ENCODE measurements around the gene ELL. TPM values are rescaled to one million over a fixed set of nuclear protein-coding genes. Genes with fewer than 3 reads are reported as not detected.

ELL gene
- total RNA-seq, 1 experiment from 2014 or later = 17.0 TPM

GRCh38 chr19:18541992-18542940 is 20.4 kb upstream of the ELL start:
- Histone ChIP-seq H3K56ac (ENCODE audit: insufficient read length, low read depth, low read length) (no peak overlapping the region), H3K79me2 (ENCODE audit: insufficient read depth, low read length) (no peaks in the 10 kb centered on the region), H3K23me2 (ENCODE audit: insufficient read length, low read depth, low read length, poor library complexity, severe bottlenecking) (peaks cover 8% of the 10 kb centered on the region), H3K14ac (ENCODE audit: insufficient read depth, low read length) (no peak overlapping the region; the same call in 1 of the 2 replicates), H3K18ac (ENCODE audit: insufficient read length, low read depth, low read length) (peak overlapping the region; percentile 29), H2BK20ac (ENCODE audit: low read depth, low read length, poor library complexity, severe bottlenecking) (no peak overlapping the region), H2AFZ (ENCODE audit: low read length) (no peak overlapping the region), H2BK120ac (ENCODE audit: low read depth, low read length, poor library complexity, severe bottlenecking) (no peak overlapping the region), H4K91ac (ENCODE audit: insufficient read length, low read depth, low read length) (no peak overlapping the region), H2AK5ac (ENCODE audit: insufficient read length, low read length) (no peak overlapping the region), H3K4me1 (ENCODE audit: insufficient read depth, low read length) (0 out of 2 replicates have a peak, but pooled peaks cover 2% of the 10 kb centered on the region), H4K5ac (ENCODE audit: insufficient read length, low read depth, low read length) (no peak overlapping the region), H4K8ac (replicated peaks; ENCODE audit: insufficient read length, low read depth, low read length) (no peak overlapping the region), H3K27ac (ENCODE audit: insufficient read length, low read depth, low read length) (no peak overlapping the region), H3T11ph (ENCODE audit: low read length) (no peak overlapping the region), H3K9ac (ENCODE audit: extremely low read depth, insufficient read length, low read length) (peak overlapping the region; percentile 78), H2BK12ac (ENCODE audit: insufficient read length, low read depth, low read length) (no peak overlapping the region), H3K27me3 (ENCODE audit: insufficient read depth, low read length) (no peaks in the 10 kb centered on the region), H3K23ac (ENCODE audit: insufficient read length, low read depth, low read length) (no peak overlapping the region), H3K79me1 (ENCODE audit: insufficient read depth, low read depth, low read length, poor library complexity, severe bottlenecking) (peaks cover 3% of the 10 kb centered on the region), H4K20me1 (ENCODE audit: control insufficient read depth, insufficient read depth, insufficient read length) (no peaks in the 10 kb centered on the region), H2BK5ac (ENCODE audit: insufficient read length, low read length) (no peak overlapping the region), H3K4me2 (ENCODE audit: insufficient read depth, insufficient read length, low read length) (peak overlapping the region; percentile 81), H3K9me3 (ENCODE audit: control insufficient read depth, low read depth, low read length) (no peaks in the 10 kb centered on the region), H2BK15ac (ENCODE audit: low read depth, low read length) (no peak overlapping the region), H3K4ac (ENCODE audit: low read depth, low read length) (no peak overlapping the region)
- TF ChIP-seq CTCF (conservative IDR thresholded peaks at IDR 0.05) = no peak
- H3K4me1 Mint-ChIP-seq = peaks cover 12% of the 10 kb centered on the region in 2 experiments
- WGBS (ENCODE audit: extremely low coverage, insufficient read length, low lambda C conversion rate) = no CpG with 5 or more reads among the region's 11 CpGs
- peak; percentile 40 for DNase-seq
- peak overlapping the region; percentile 92 to 96 (median 93); a peak in 6 of 7 replicates for H3K27ac Mint-ChIP-seq
- H3K36me3 Mint-ChIP-seq (ENCODE audit: insufficient read depth in 1 of 3, low read depth in 3 of 3) = peaks cover 13 to 42% (median 42%) of the 10 kb centered on the region in 3 experiments; a peak in 6 of 7 replicates
- no peaks in the 10 kb centered on the region for H3K27me3 Mint-ChIP-seq (ENCODE audit: low read depth)
- H3K4me3 Mint-ChIP-seq = peak overlapping the region; percentile 80 to 88
- no peaks in the 10 kb centered on the region for H3K9me3 Mint-ChIP-seq
